Left ventricle myocardium inferior (tissue), 1 donor: ENCODE data around the gene MRPL28. TPM values are rescaled to one million over a fixed set of nuclear protein-coding genes. Genes with fewer than 3 reads are reported as not detected.

Experiments
- DNase-seq: peaks from one replicate; pipeline ENCODE4 v3.0.0-alpha.2; 2020
- H3K27ac ChIP-seq: fragments of 200-600 bp; replicated peaks from 2 replicates; pipeline ENCODE4 v1.8.0; 2021
- H3K27me3 ChIP-seq: fragments of 200-600 bp; 2 replicates; pipeline ENCODE4 v1.8.0; 2021; ENCODE audit warnings: low read depth
- H3K36me3 ChIP-seq: fragments of 200-600 bp; 2 replicates; pipeline ENCODE4 v1.8.0; 2021
- H3K4me1 ChIP-seq: fragments of 200-600 bp; 2 replicates; pipeline ENCODE4 v1.8.0; 2021
- H3K4me3 ChIP-seq: fragments of 200-600 bp; 2 replicates; pipeline ENCODE4 v1.8.0; 2021; ENCODE audit warnings: mild to moderate bottlenecking, moderate library complexity
- H3K9me3 ChIP-seq: fragments of 200-600 bp; replicated peaks from 2 replicates; pipeline ENCODE4 v1.8.0; 2021
- CTCF ChIP-seq: fragments of 200-600 bp; IDR thresholded peaks from 2 replicates; pipeline ENCODE4 v1.8.0; 2021; ENCODE audit warnings: antibody characterized with exemption, mild to moderate bottlenecking, borderline replicate concordance
- intact Hi-C: fragments of 100-400 bp; cut with micrococcal nuclease; formaldehyde crosslinking; loops from one replicate; pipeline ENCODE4 v1.11.0; 2022
- total RNA-seq: library from RNA; stranded (reverse); fragmentation: NEBNext Ultra II Directional; extraction: Animal tissue kit (Norgen Biotek cat#: 25700); gene quantifications from one replicate; pipeline ENCODE4 v1.2.1, GENCODE V29; 2021
- donor health status: DM: no; HTN: yes; CAD: no; lungs with severe emphysema.

The MRPL28 gene
- total RNA-seq, 1 donor from 2014 or later, result 76.1 TPM

GRCh38 chr16:399340-400019 lies 29.1 kb upstream of the MRPL28 start:
- Histone ChIP-seq H3K4me3 (no peak overlapping the region), H3K27me3 (no peaks in the 10 kb centered on the region), H3K9me3 (no peaks in the 10 kb centered on the region), H3K27ac (no peak overlapping the region), H3K4me1 (peaks cover 42% of the 10 kb centered on the region), H3K36me3 (peaks cover 6% of the 10 kb centered on the region)
- TF ChIP-seq CTCF, result no peak
- DNase-seq, result no peak
- intact Hi-C loops, result no loop called here

- Histone ChIP-seq H3K27ac (peak overlapping the region; percentile 91), H3K36me3 (peaks cover 6% of the 10 kb centered on the region), H3K9me3 (no peaks in the 10 kb centered on the region), H3K4me1 (peaks cover 42% of the 10 kb centered on the region), H3K4me3 (peak overlapping the region; percentile 75), H3K27me3 (no peaks in the 10 kb centered on the region)
- intact Hi-C loops, result no loop called here
- DNase-seq, result no peak
- no peak for TF ChIP-seq CTCF
Observed at GRCh38 chr16:398561-399339, 28.4 kb upstream of the MRPL28 start.

GRCh38 chr16:397736-398332 lies 27.5 kb upstream of the MRPL28 start:
- Histone ChIP-seq H3K4me3 (peak overlapping the region; percentile 75), H3K27ac (peak overlapping the region; percentile 91), H3K36me3 (peaks cover 6% of the 10 kb centered on the region), H3K27me3 (no peaks in the 10 kb centered on the region), H3K4me1 (peaks cover 42% of the 10 kb centered on the region), H3K9me3 (no peaks in the 10 kb centered on the region)
- intact Hi-C loops, result no loop called here
- peak; percentile 63 for TF ChIP-seq CTCF
- peak; percentile 74 for DNase-seq

GRCh38 chr16:397135-397661 lies 26.9 kb upstream of the MRPL28 start, which contains the start of gene NME4:
Gene NME4 (plus strand): TSS chr16:397199. CDS start chr16:397223, 24 bp downstream.
- no peaks in the 10 kb centered on the region for H3K27me3 ChIP-seq
- peaks cover 6% of the 10 kb centered on the region for H3K36me3 ChIP-seq
- H3K4me3 ChIP-seq, result peak within 1 kb of the TSS; percentile 75
- no peak for DNase-seq
- H3K27ac ChIP-seq, result peak within 1 kb of the TSS; percentile 91
- no peaks in the 10 kb centered on the region for H3K9me3 ChIP-seq
- peaks cover 35% of the 10 kb centered on the region for H3K4me1 ChIP-seq
- no peak for TF ChIP-seq CTCF
- intact Hi-C loops, result no loop called here

GRCh38 chr16:396605-397004 lies 26.3 kb upstream of the MRPL28 start:
- Histone ChIP-seq H3K27ac (peak overlapping the region; percentile 91), H3K4me1 (peaks cover 30% of the 10 kb centered on the region), H3K27me3 (no peaks in the 10 kb centered on the region), H3K36me3 (peaks cover 6% of the 10 kb centered on the region), H3K4me3 (peak overlapping the region; percentile 75), H3K9me3 (no peaks in the 10 kb centered on the region)
- intact Hi-C loops, result no loop called here
- no peak for TF ChIP-seq CTCF
- peak; percentile 56 for DNase-seq
